DMS114 treated with DMSO at 0.1 percent for 48 hours (cell line): ENCODE results near the gene SPAG16.
"Not testable (repeated sequence)": the region's sequence is repeated elsewhere in the genome, so short reads cannot be mapped to it uniquely, and the experiment has no call there.

Source experiments
- DNase-seq: peaks from one replicate; lab custom pipeline; 2025; ENCODE audit not compliant: unreplicated experiment; lab: John Stamatoyannopoulos, UW

The SPAG16 gene

DNA sequence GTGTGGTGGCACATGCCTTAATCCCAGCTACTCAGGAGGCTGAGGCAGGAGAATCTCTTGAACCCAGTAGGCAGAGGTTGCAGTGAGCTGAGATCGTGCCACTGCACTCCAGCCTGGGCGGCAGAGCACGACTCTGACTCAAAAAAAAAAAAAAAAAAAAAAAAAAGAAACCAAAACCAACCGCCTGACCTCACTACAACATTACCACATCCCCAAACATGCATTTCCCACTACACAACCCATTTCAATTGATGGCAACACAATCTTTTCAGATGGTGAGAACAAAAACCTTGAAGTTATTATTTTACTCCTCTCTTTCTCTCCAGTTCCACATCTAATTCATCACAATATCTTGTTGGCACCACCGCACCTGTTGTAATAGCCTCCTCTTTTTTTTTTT, 778.0 kb downstream of the SPAG16 start:
- not testable (repeated sequence) for DNase-seq

DNA sequence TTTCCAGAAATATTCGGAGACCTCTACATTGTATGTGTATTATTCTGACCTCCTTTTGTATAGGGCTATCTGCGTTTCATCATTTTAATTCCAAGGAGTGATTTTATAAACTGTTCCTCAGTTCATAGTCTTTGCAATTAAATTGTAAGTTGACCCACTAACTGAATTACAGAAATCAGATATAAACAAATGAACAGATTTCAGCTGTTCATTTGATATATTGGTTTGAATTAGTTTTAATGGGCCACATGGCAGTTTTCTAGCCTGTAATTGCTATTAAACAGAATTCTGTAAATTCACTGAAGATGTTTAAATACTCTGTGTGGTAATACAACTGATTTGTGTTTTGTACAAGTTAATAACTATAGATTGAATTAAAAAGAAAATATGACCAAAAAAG, 780.2 kb downstream of the SPAG16 start:
- no peak for DNase-seq

DNA sequence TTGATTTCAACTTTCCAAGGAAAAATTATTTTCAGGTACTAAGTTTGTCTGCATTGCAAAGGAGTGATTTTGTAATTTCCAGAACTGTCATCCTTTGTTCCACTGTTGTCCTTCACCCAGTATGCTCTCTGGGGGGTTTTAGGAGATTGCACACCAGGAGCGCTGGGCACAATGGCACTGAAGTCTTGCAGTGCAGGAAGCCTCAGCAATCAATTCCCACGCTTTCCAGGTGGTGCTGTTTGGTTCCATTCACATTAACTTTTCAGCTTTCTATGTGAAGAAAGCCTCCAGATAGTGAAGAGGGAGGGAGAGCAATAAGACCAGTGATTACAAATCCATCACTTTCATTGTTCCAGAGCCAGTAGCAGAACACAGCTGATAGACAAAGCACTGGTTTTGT, 782.6 kb downstream of the SPAG16 start:
- DNase-seq, result no peak

DNA sequence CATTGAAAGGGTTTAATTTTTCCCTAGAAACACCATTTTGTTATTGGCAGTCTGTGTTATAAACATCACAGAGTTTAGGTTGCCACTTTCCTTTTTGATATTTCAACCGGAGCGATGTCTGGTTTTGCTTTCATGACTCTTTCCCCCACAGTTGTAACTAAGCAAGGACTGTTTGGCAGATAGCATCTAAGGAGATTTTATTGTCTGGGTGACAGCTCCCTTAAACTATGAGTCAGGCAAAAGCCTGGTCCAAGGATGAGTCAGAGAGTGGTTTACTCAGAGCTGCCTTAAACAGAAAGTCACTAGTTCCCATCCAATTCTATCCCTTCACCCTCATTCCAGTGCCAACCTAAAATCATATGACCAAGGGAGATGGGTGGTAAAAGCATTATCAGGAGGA, 785.0 kb downstream of the SPAG16 start:
- DNase-seq, result no peak

DNA sequence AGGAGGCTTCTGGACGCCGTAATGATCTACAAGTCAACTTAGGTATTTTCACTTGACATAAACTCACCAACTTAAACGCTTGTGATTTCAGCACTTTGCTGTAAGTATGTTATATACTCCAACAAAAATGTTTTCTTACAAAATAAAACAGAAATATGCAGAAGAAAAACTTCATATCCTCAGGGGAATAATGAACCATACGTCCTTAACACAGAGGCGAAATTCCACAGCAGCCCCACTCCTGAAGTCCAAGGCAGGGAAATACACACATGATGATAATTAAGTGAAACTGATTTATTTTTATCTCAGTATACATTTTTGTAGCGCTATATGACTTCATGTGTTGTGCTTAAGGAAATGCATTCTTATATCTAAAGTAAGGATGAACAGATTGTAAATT, 791.2 kb downstream of the SPAG16 start:
- no peak for DNase-seq

DNA sequence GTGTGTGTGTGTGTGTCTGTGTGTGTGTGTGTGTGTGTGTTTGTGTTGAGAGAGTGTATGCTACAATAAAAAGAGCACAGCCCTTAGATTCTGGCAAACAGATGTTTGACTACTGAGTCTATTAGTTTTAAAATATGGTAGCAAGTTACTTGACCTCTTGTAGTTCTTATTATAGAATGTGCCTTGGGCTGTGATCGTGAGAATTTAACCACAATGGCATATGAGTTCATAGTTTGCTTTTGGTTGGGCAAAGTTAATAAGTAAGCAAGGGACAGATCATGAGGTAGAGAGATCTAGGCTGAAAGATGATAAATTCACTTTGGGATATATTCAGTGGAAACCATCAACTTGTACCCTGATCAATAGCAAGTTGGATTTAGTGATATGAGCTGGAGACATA, 792.3 kb downstream of the SPAG16 start:
- no peak for DNase-seq

DNA sequence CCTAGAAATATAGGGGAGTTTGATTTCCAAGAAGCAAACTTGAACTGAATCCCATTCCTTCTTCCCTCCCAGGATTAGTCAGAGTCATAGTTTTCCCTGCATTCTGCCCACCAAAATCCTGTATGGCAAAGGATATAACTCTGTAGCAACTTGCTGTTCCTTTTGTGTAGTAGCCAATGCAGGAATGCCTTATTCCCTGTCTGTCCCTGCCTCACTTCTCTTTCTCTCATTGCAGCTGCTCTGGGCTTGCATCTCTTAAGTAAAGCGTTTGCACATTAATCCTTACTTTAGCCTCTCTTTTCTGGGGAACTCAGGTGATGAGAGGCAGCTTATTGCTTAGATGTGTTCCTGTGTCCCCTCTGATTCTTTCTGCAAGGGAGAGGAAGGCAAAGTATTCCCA, 793.5 kb downstream of the SPAG16 start:
- no peak for DNase-seq

DNA sequence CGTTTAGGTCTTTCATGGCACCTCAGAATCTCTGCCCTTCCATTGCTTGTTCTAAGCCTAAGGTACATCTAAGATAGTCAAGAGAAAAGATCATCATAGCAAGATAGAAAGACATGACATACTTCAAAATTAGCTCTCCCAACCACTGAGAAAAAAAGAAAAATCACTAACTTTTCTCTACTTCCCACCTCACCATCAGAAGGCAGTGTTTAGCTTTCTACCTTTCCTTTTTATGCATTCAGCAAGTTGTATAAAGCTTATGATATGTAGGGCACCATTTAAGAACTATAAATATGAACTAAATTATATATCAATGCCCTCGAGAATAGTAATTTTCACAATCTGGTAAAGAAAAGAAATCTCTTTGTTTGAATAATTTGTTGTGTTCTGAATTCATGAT, 794.8 kb downstream of the SPAG16 start:
- DNase-seq, result no peak

DNA sequence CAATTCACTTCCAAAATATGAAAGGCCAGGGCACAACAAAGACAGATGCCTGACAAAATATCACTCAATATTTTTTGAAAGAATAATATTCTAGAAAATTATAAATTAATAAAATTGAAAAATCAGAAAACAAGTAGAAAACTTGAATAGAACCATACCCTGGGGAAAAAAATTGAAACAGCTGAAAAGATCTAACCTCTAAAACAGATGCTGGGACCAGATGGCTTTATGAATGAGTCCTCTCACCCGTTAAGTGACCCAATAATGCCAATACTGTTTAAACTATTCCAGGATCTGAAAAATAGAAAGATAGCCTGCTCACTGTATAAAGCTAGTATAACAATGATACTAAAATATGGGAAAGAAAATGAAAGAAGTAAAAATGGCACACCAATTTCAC, 804.3 kb downstream of the SPAG16 start:
- DNase-seq, result no peak

DNA sequence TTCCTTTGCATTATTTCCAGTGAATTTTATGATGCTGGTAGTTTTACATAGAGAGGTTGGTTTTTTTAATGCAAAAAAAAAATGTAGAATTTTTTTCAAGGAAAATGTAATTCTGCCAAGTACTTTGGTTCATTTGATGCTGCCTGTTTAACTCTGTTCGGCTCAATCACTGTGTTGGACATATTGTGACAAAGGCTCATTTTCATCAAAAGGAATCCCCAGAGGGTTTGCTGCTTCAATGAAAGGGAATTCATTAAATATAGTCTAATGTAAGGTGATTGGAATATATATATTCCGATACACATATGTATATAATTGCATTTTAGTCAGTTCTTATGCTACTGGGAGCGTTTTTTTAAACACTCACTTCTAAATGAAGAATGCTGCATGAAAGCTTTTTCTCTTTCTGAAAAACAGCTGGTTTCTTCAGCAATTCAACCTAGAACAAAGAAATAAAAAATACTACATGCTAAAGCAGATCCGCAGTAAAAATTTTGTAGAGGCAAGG, 812.0 kb downstream of the SPAG16 start:
- no peak for DNase-seq

DNA sequence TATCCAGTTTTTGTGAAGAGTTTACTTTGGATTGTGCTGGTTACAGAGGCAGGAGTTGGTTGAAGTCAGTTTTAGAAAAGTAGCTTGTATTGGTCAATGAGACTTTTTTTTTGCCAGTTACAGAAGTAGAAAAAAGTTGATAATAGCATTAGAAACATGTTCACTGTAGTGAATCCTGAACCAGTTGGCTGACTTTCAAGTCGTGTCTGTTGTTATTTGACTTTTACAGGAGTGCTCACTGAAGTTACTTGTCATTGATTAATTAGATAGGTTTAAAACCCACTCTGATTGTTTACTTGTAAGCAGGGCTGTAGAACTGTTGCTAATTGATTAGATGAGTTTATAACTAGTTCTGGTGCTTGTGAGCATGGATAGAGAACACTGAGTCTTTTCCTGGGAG, 814.5 kb downstream of the SPAG16 start:
- no peak for DNase-seq

DNA sequence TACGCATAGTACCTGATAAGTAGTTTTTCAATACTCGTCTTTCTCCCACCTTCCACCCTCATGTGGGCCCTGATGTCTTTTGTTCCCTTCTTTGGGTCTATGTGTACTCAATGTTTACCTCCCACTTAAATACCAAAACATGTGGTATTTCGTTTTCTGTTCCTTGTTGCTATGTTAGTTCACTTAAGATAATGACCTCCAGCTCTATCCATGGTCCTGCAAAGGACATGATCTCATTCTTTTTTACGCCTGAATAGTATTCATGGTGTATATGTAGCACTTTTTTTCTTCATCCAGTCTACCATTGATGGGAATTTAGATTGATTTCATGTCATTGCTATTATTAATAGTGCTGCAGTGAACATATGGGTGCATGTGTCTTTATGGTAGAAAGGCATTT, 816.2 kb downstream of the SPAG16 start:
- DNase-seq, result no peak

DNA sequence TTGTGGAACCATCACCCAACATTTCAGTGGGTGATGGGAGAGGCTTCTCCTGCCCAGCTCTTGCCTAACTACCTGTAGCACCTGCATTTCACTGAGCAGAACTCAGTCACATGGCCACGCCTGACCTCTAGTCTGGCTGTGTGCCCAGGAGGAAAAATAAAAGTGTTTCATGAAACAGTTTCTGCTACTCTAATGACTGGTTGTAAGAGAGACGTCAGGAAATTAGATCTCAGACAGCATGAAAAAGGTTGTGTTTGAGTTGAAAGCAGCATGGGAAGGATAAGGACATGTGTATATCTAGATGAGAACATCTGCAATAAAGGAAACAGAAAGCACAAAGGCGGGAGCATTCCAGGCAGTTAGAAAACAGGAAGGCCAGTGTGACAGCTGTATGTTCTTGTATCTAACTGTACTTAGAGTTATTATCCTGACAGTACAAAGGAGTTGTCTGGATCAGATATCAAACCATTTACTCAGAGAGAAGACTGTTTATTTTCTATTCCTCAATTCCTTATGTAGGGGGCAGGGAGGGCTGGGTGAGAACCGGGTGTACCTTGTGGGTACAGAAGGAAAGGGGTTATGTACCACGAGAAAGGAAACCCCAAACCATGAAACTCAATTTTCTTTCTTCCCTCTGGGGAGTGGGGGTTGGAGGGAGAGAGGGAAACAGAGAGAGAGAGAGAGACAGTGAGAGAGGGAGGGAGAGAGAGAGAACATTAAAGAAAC, 819.2 kb downstream of the SPAG16 start:
- DNase-seq, result no peak

DNA sequence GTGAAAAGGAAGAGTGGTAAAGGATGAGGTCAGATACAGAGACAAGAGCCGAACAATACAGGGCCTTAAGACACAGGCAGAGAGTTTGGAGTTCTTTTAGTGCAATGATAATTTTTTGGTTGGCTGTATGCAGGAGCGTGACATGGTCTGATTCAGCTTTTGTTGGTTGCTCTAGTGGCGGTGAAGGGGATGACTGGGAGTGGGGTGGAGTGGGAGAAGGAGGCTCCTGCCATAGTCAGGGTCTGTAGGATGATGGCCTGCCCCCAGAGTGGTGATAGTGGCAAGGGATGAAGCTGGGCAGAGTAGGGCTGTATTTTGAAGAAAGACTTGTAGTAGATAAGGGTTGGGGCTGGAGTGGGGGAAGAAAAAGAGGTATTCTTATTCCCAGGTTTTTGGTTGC, 820.0 kb downstream of the SPAG16 start:
- DNase-seq, result no peak

DNA sequence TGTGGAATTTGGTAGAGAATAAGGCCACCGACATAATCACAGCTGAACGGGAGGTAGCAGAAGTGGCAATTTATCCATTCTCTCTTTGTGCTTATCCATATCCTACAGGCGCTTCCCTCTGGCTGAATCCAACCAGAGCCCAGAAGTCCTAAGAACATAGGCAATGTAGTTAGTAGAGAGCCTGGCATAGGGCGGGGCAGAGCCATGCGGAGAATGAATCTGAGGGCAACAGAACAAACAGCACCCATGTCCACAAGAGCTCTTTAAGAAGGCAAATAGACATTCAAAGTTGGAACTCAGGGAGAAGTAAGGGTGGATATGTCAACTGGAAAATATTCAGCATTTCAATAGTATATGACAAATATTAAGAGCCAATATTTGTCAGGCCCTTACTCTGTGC, 820.7 kb downstream of the SPAG16 start:
- no peak for DNase-seq

DNA sequence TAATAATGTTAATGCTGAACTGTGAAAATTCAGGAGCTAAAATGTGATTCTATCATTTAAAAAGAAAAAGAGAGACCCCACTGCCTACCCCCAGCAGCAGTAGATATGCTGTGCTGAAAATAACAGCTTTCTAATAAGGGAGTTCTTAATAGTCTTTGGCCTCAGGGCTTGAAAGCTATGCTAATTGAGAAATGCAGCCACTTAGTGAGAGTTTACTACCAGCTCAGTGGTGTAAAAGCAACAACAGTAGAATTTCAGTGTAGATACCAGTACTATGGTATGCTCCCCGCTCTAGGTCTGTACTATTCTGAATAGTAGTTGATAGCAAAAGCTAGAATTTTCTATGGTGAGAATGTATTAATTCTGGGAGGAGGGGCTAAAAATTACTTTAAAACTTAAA, 823.5 kb downstream of the SPAG16 start:
- DNase-seq, result no peak

DNA sequence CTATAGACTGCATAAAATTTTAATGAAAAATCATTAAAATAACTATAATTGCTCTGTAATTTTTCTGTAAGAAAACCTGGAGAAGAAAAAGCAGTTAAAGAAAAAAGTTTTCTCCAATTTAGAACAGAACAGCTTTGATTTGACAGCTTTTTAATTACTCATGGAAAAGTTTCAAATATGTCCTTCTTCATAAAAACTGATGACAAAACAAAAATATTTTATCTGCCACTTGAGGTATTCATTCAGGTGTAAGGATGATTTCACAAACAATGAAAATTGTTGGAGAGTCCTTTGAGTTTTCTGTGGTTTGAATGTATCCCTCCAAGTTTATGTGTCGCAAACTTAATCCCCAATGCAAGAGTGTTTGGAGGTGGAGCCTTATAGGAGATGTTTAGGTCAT, 824.3 kb downstream of the SPAG16 start:
- DNase-seq, result no peak

DNA sequence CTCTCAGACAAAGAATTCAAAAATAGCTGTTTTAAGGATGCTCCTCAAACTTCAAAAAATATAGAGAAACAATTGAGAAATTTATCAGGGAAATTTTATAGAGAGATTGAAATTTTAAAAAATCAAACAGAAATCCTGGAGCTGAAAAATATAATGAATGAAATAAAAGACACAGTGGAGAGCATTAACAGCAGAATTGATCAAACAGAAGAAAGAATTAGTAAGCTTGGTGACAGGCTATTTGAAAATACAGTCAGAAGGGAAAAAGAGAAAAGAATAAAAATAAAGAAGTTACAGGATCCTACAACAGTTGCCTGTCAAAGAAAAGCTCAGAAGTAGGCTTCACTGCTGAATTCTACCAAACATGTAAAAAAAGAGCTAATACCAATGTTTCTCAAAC, 832.8 kb downstream of the SPAG16 start:
- DNase-seq, result no peak

DNA sequence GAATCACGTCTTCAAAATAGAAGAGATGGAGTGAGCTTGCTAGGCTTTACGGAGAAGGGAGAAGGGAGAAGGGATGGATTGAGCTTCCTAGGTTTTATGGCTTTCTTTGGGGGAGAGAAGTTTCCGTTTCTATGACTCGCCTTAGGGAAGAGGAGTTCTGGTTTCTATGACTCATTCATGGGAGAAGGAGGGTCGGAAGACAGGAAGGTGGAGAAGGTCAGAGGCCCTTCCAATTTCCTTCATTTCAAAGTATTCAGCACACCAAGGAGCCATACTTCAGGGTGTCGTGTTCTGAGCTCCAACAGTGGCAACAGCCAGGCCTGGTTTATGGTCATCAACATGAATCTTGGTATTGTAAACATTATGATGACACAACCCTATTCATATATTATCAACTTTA, 841.9 kb downstream of the SPAG16 start:
- no peak for DNase-seq

DNA sequence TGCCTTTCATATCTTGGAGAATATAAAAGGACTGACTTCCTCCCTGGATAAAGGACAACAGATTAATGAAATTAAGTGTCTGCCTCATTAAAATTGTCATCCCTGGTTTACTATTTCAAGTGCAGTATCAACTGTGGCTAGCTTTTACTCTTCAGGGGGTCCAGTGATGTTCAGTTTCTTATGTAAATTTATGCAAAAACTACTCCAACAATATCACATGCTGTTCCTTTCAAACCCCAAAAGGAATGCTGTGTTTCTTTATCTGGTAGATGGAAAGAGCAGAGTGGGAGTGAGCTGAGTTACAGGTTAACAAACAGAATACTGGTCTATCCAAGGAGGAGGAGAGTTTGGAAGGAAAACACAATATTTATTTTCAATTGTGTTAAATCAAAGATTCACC, 842.9 kb downstream of the SPAG16 start:
- DNase-seq, result no peak

DNA sequence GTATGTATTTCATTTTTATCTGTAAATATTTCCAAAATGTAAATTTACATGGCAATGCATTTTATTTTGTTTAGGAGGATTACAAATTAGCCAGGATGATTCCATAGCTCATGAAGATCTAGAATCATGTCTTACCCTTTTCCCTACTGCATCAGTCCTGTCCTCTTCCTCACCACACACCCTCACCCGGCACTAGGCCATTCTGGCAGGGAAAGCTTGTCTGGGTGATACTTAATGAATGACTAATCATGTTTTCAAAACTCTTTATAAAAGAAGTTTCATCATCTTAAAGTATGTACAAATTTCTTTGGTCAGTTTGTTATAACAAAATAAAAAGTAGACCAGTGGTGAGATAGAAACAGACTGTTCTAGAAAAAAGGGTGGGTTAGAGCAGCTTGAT, 843.3 kb downstream of the SPAG16 start:
- DNase-seq, result no peak

DNA sequence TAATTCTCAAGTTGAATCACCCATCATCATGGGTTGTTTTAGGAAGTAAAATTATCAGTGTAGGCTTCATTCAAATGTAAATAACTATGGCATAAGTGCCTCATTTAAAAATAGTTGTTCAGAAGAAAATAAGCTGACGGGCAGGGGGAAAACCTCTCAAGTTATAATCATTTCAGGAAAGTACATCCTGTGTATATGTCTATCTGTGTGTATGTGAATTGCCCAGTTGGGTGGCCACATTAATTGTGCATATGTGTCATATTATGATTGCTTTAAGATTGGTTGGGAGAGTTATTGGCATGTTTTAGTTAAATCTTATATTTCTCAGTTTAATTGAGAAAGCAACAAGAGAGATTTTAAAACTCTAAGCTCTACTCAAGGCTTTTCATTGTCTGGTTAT, 843.8 kb downstream of the SPAG16 start:
- DNase-seq, result no peak

DNA sequence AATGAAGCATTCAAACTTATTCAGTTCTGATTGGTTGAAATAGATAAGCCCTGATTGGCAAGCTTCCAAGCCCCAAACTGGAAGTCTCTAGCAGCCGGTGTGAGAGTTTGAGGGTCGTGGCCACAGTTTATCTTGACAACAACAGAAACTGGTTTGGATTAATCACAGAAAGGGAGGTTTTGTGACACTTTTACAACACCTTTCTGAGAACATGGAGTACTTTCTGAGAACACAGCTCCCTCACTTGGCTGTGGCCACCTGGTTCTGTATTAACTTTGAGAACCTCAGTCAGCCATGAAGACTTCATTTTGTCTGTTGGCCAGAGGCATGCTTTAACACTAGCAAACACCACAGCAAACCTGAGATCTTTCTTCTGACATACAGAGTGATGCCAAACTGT, 845.9 kb downstream of the SPAG16 start:
- DNase-seq, result no peak
